Measurements from ENCODE around the gene KNOP1. TPM values are rescaled to one million over a fixed set of nuclear protein-coding genes. Genes with fewer than 3 reads are reported as not detected.

KNOP1 gene
- total RNA-seq, 1 experiment from 2014 or later, result 93.9 TPM

- Histone ChIP-seq H3K23ac (ENCODE audit: insufficient read length, low read depth, low read length) (no peak overlapping the region), H3K56ac (ENCODE audit: insufficient read length, low read depth, low read length) (no peak overlapping the region), H2BK12ac (ENCODE audit: insufficient read length, low read depth, low read length) (no peak overlapping the region), H3K4ac (ENCODE audit: low read depth, low read length) (no peak overlapping the region), H3K79me2 (ENCODE audit: insufficient read depth, low read length) (no peaks in the 10 kb centered on the region), H2AFZ (ENCODE audit: low read length) (no peak overlapping the region), H3K27me3 (ENCODE audit: insufficient read depth, low read length) (no peaks in the 10 kb centered on the region), H4K91ac (ENCODE audit: insufficient read length, low read depth, low read length) (no peak overlapping the region), H4K20me1 (ENCODE audit: control insufficient read depth, insufficient read depth, insufficient read length) (no peaks in the 10 kb centered on the region), H3K18ac (ENCODE audit: insufficient read length, low read depth, low read length) (no peak overlapping the region), H2BK5ac (ENCODE audit: insufficient read length, low read length) (no peak overlapping the region), H3T11ph (ENCODE audit: low read length) (no peak overlapping the region), H3K27ac (ENCODE audit: insufficient read length, low read depth, low read length) (no peak overlapping the region), H3K79me1 (ENCODE audit: insufficient read depth, low read depth, low read length, poor library complexity, severe bottlenecking) (no peaks in the 10 kb centered on the region), H2AK5ac (ENCODE audit: insufficient read length, low read length) (no peak overlapping the region), H2BK20ac (ENCODE audit: low read depth, low read length, poor library complexity, severe bottlenecking) (no peak overlapping the region), H2BK15ac (ENCODE audit: low read depth, low read length) (no peak overlapping the region), H4K5ac (ENCODE audit: insufficient read length, low read depth, low read length) (no peak overlapping the region), H3K14ac (ENCODE audit: insufficient read depth, low read length) (no peak overlapping the region), H2BK120ac (ENCODE audit: low read depth, low read length, poor library complexity, severe bottlenecking) (no peak overlapping the region), H4K8ac (replicated peaks; ENCODE audit: insufficient read length, low read depth, low read length) (no peak overlapping the region), H3K9me3 (ENCODE audit: control insufficient read depth, low read depth, low read length) (no peaks in the 10 kb centered on the region), H3K4me2 (ENCODE audit: insufficient read depth, insufficient read length, low read length) (no peak overlapping the region), H3K23me2 (ENCODE audit: insufficient read length, low read depth, low read length, poor library complexity, severe bottlenecking) (no peaks in the 10 kb centered on the region), H3K4me1 (ENCODE audit: insufficient read depth, low read length) (no peaks in the 10 kb centered on the region), H3K9ac (ENCODE audit: extremely low read depth, insufficient read length, low read length) (no peak overlapping the region)
- no peak for TF ChIP-seq CTCF (conservative IDR thresholded peaks at IDR 0.05)
- no peak for DNase-seq
- no peaks in the 10 kb centered on the region for H3K27me3 Mint-ChIP-seq (ENCODE audit: low read depth)
- H3K27ac Mint-ChIP-seq, result no peak overlapping the region
- H3K36me3 Mint-ChIP-seq (ENCODE audit: insufficient read depth in 1 of 3, low read depth in 3 of 3), result no peaks in the 10 kb centered on the region
- H3K4me3 Mint-ChIP-seq, result no peak overlapping the region
- H3K9me3 Mint-ChIP-seq, result no peaks in the 10 kb centered on the region
- WGBS (ENCODE audit: extremely low coverage, insufficient read length, low lambda C conversion rate), result 100% methylated on average over 2 of the region's 8 CpGs
- peaks cover 5 to 11% of the 10 kb centered on the region in 2 experiments; a peak in 3 of 4 replicates for H3K4me1 Mint-ChIP-seq
Observed at GRCh38 chr16:19757762-19758595, 40.0 kb upstream of the KNOP1 start.
